ENCODE data around the gene KRTAP10-1. TPM values are rescaled to one million over a fixed set of nuclear protein-coding genes. Genes with fewer than 3 reads are reported as not detected.

KRTAP10-1 gene
- total RNA-seq, 2 donors from 2014 or later = not detected

GRCh38 chr21:44498280-44499210 is 41.5 kb downstream of the KRTAP10-1 start:
- DNase-seq = no peak
- intact Hi-C loops (cut with DNase I, micrococcal nuclease) = no loop called here
- peak; percentile 53 for ATAC-seq

GRCh38 chr21:44497703-44498126 is 42.3 kb downstream of the KRTAP10-1 start:
- intact Hi-C loops (cut with DNase I, micrococcal nuclease) = no loop called here
- no peak for DNase-seq
- peak; percentile 35 for ATAC-seq

- ATAC-seq (no peak), DNase-seq (no peak)
- intact Hi-C loops (cut with DNase I, micrococcal nuclease) = no loop called here
These were observed 43.1 kb downstream of the KRTAP10-1 start for GRCh38 chr21:44496564-44497550.

GRCh38 chr21:44495611-44496563 is 44.1 kb downstream of the KRTAP10-1 start:
- intact Hi-C loops (cut with DNase I, micrococcal nuclease) = no loop called here
- DNase-seq (no peak), ATAC-seq (no peak)

GRCh38 chr21:44494956-44495355 is 45.0 kb downstream of the KRTAP10-1 start:
- no peak for ATAC-seq
- intact Hi-C loops (cut with DNase I, micrococcal nuclease) = no loop called here

GRCh38 chr21:44494418-44494817 is 45.6 kb downstream of the KRTAP10-1 start:
- DNase-seq (no peak), ATAC-seq (no peak)
- intact Hi-C loops (cut with DNase I, micrococcal nuclease) = no loop called here

More at GRCh38 chr21:44494956-44495355, 45.0 kb downstream of the KRTAP10-1 start:
- no peak for DNase-seq

- intact Hi-C loops (cut with DNase I, micrococcal nuclease) = no loop called here
- no peak for ATAC-seq
- no peak for DNase-seq
These were observed 47.2 kb downstream of the KRTAP10-1 start for GRCh38 chr21:44492567-44493385.

GRCh38 chr21:44490816-44491215 is 49.2 kb downstream of the KRTAP10-1 start:
- ATAC-seq (no peak), DNase-seq (no peak)

DNA sequence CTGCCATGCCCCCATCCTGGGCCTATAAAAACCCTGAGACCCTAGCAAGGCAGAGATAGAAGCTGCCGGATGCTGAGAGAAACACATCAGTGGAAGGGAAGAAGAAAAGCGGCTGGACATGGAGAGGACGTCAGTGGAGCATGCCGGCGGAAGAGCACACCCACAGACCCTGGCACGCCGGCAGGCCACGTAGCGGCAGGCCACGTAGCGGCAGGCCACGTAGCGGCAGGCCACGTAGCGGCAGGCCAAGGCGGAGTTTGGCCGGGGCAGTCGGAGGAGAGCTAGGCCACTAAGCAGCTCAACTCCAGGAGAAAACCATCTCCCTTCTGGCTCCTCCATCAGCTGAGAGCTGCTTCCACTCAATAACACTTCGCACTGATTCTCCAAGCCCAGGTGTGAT is 49.6 kb downstream of the KRTAP10-1 start:
- ATAC-seq (no peak), DNase-seq (no peak)
- intact Hi-C loops (cut with DNase I, micrococcal nuclease) = no loop called here

More at GRCh38 chr21:44490816-44491215, 49.2 kb downstream of the KRTAP10-1 start:
- intact Hi-C loops (cut with DNase I, micrococcal nuclease) = no loop called here

- DNase-seq (no peak), ATAC-seq (no peak)
- intact Hi-C loops (cut with DNase I, micrococcal nuclease) = loop anchor here in 1 of 2 donors (10.0 kb wide), 1 partner anchor 145 kb away; no protein-coding TSS in a partner anchor
These were observed 50.0 kb downstream of the KRTAP10-1 start for GRCh38 chr21:44489962-44490361.

Other genes starting within 250 kb of the KRTAP10-1 start
- gene PFKL, start 240.1 kb downstream of the KRTAP10-1 start, total RNA-seq = 100 to 1,000 TPM; 239 to 245 TPM
- 10 to 100 TPM; 21.4 to 24.7 TPM for gene CFAP410, start 200.8 kb downstream of the KRTAP10-1 start, total RNA-seq
- 1 to 10 TPM; 3.3 to 5.4 TPM for gene TRPM2, start 186.6 kb downstream of the KRTAP10-1 start, total RNA-seq
- 1 to 10 TPM; 2.5 to 3.5 TPM for gene LRRC3, start 84.7 kb downstream of the KRTAP10-1 start, total RNA-seq
- not detected for gene KRTAP10-2, start 11.3 kb upstream of the KRTAP10-1 start, total RNA-seq
- gene KRTAP10-3, start 18.6 kb upstream of the KRTAP10-1 start, total RNA-seq = not detected
- gene KRTAP10-4, start 33.5 kb upstream of the KRTAP10-1 start, total RNA-seq = not detected
- gene KRTAP10-5, start 40.4 kb upstream of the KRTAP10-1 start, total RNA-seq = not detected
- gene KRTAP10-6, start 52.3 kb upstream of the KRTAP10-1 start, total RNA-seq = not detected
- gene KRTAP10-7, start 60.4 kb upstream of the KRTAP10-1 start, total RNA-seq = not detected
- not detected for gene KRTAP10-8, start 71.9 kb upstream of the KRTAP10-1 start, total RNA-seq
- gene KRTAP10-9, start 86.9 kb upstream of the KRTAP10-1 start, total RNA-seq = not detected
- not detected for gene KRTAP10-10, start 97.2 kb upstream of the KRTAP10-1 start, total RNA-seq
- gene KRTAP10-11, start 106.2 kb upstream of the KRTAP10-1 start, total RNA-seq = not detected
- gene KRTAP12-4, start 114.5 kb upstream of the KRTAP10-1 start, total RNA-seq = not detected
- gene KRTAP12-3, start 117.7 kb upstream of the KRTAP10-1 start, total RNA-seq = not detected
- gene KRTAP12-2, start 126.7 kb upstream of the KRTAP10-1 start, total RNA-seq = not detected
- gene KRTAP12-1, start 142.0 kb upstream of the KRTAP10-1 start, total RNA-seq = not detected
- gene KRTAP10-12, start 157.0 kb upstream of the KRTAP10-1 start, total RNA-seq = not detected
- under 1 TPM in 1 of 2 donors, not detected in 1; 0.09 TPM for gene TSPEAR, start 171.4 kb upstream of the KRTAP10-1 start, total RNA-seq